NCI-H2196 (cell line): Measurements from ENCODE around the gene EP400.

Experiments used
- DNase-seq: peaks from one replicate; lab custom pipeline; 2025; ENCODE audit not compliant: unreplicated experiment; lab: John Stamatoyannopoulos, UW

The EP400 gene

GRCh38 chr12:132114667-132115066, 164.9 kb downstream of the EP400 start:
- DNase-seq, result no peak

- no peak for DNase-seq
Measured at GRCh38 chr12:132115500-132115899, 165.8 kb downstream of the EP400 start.

DNA sequence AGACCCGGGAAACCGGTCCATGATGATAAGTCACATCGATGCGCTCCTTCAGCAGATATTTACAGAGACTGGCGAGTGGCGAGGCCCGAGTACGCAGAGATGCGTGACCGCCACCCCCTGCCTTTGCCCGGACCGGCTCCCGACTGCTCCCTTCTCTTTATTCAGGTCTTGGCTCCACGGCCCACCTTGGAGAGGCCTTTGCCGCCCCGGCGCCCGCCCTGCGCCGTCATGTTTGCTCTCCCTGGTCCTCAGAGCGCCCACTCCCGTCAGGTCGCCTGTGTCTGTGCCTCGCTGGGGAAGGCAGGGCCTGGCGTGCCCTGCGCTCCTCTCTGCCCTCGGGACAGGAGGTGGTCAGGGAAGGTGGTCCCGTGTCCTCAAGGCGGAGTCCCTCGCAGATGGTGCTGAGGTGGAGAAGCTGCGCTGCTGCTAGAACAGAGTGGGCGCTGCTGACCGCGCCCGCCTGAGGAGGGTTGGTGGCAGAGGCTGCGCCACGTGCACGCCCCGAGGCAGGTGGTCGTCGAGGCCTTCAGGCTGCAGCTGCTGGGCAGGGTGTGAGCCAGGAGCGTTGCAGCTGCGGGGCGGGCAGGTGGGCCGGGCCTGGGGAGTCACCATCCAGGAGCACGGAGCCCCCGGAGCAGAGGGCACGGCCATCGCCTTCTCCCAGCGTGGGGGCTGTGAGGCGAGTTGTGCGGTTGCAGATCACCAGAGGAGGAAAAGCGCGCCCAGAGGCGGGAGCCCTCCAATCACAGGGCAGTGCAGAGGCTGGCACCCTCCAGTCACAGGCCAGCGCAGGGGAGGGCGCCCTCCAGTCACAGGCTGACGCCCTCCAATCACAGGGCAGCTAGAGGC, 167.2 kb downstream of the EP400 start:
- DNase-seq, result no peak

- peak; percentile 5 for DNase-seq
Measured at GRCh38 chr12:132117558-132117875, 167.8 kb downstream of the EP400 start.

GRCh38 chr12:132118876-132119275, 169.1 kb downstream of the EP400 start:
- DNase-seq, result no peak

DNA sequence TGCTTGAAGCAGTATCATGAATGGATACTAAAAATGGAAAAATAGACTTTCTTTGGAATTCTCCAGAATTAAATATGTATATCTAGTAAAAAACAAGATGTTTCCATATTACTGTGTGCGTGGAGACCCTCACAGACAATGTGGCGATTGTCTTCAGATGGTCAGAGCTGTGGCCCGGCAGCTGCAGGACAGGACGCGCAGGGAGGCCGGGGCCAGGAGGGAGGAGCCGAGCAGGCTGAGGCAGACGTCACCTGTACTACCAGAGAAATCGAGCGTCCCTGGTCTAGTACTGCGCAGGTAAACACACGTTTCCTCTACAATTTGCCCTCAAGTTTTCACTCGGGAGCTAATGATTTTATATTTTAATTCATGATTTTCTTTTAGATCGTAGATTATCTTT, 171.5 kb downstream of the EP400 start:
- no peak for DNase-seq

- DNase-seq, result no peak
Measured at GRCh38 chr12:132123970-132124765, 174.4 kb downstream of the EP400 start.

GRCh38 chr12:132124766-132125425, 175.2 kb downstream of the EP400 start:
- no peak for DNase-seq

- no peak for DNase-seq
Measured at GRCh38 chr12:132125736-132126135, 176.0 kb downstream of the EP400 start.

- DNase-seq, result no peak
Measured at GRCh38 chr12:132127041-132127440, 177.3 kb downstream of the EP400 start.

- DNase-seq, result no peak
Measured at GRCh38 chr12:132129007-132129406, 179.3 kb downstream of the EP400 start.

GRCh38 chr12:132130690-132131089, 180.9 kb downstream of the EP400 start:
- no peak for DNase-seq
